ENCODE measurements around the gene HSPB9.

GRCh38 chr17:42096360-42097111 is 26.1 kb upstream of the HSPB9 start:
- no peak for TF ChIP-seq CTCF (IDR thresholded peaks at IDR 0.05)
- TF ChIP-seq E2F4 (CRISPR knock-in tag; IDR thresholded peaks at IDR 0.05; ENCODE audit: borderline replicate concordance, low read depth): no peak
- no peak for TF ChIP-seq SMAD3 (CRISPR knock-in tag; IDR thresholded peaks at IDR 0.05; ENCODE audit: borderline replicate concordance)
- no peak for TF ChIP-seq JUN (CRISPR knock-in tag; IDR thresholded peaks at IDR 0.05)
- TF ChIP-seq IRF2 (CRISPR knock-in tag; IDR thresholded peaks at IDR 0.05; ENCODE audit: borderline replicate concordance, low read depth): no peak
- TF ChIP-seq NR1H2 (CRISPR knock-in tag; IDR thresholded peaks at IDR 0.05): no peak
- TF ChIP-seq NR3C1 (CRISPR knock-in tag; conservative IDR thresholded peaks at IDR 0.05; ENCODE audit: low read depth): no peak
